ENCODE measurements around the gene RIOK1. TPM values are rescaled to one million over a fixed set of nuclear protein-coding genes. Genes with fewer than 3 reads are reported as not detected.

Gene RIOK1
- total and polyA plus RNA-seq, 2 of the 8 experiments (the other 6 are each of a cell fraction or from before 2014, with no cell fraction given) = 11.8 to 26.9 TPM

DNA sequence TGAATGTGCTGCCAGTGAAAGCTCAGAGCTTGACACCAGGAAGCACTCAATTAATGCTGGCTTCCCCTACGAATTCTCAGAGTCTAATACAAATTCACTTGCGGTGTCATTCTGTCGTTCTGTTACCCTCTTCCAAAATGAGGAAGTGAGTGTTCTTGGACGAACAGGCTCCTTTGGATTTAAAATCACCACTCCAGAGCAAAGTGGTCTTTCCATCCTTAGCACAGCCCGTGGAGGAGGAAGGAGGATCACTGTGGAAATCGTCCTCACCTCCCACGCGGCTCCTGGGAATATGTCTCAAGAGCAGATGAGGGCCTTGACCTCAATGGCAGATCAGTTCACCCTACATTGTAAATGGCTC, 41.7 kb downstream of the RIOK1 start:
- Histone ChIP-seq H3K18ac (ENCODE audit: extremely low read depth, low read length) (peak overlapping the region; percentile 43; the same call in 1 of the 2 replicates), H4K5ac (ENCODE audit: insufficient read length, low read depth, low read length) (no peak overlapping the region), H3K56ac (replicated peaks; ENCODE audit: insufficient read length, low read depth, low read length) (no peak overlapping the region), H3K27ac (ENCODE audit: low read depth, low read length) (no peak overlapping the region), H3K4me2 (ENCODE audit: insufficient read depth in 1 of 2, low read depth in 2 of 2, low read length in 2 of 2) (no peak overlapping the region), H2BK20ac (ENCODE audit: low read length) (0 out of 2 replicates have a peak overlapping the region, but pooled peaks have one; percentile 34), H2BK15ac (ENCODE audit: low read length) (no peak overlapping the region), H2AFZ (ENCODE audit: low read length) (peak overlapping the region; percentile 74; the same call in 1 of the 2 replicates), H4K8ac (ENCODE audit: extremely low read depth, insufficient read depth, low read length) (no peak overlapping the region; the same call in 1 of the 2 replicates), H3K4me3 (ENCODE audit: extremely low read depth in 1 of 4, insufficient read depth in 2 of 4, low read depth in 3 of 4, low read length in 4 of 4) (no peak overlapping the region), H3K14ac (ENCODE audit: insufficient read length) (no peak overlapping the region), H3K36me3 (ENCODE audit: control insufficient read depth in 2 of 4, insufficient read depth in 4 of 4, low read length in 3 of 4) (no peaks in the 10 kb centered on the region), H3K9ac (replicated peaks in 1 of 4; ENCODE audit: extremely low read depth in 1 of 4, low read depth in 3 of 4, low read length in 3 of 4) (no peak overlapping the region), H3K4ac (replicated peaks; ENCODE audit: insufficient read length, low read depth, low read length) (no peak overlapping the region), H2AK5ac (ENCODE audit: low read depth, low read length) (no peak overlapping the region), H3K23me2 (ENCODE audit: low read depth, low read length) (no peaks in the 10 kb centered on the region), H3K27me3 (replicated peaks in 1 of 4; ENCODE audit: control insufficient read depth in 3 of 4, extremely low read depth in 1 of 4, insufficient read depth in 3 of 4, low read length in 3 of 4) (no peaks in the 10 kb centered on the region), H3K79me1 (ENCODE audit: low read depth, low read length) (no peaks in the 10 kb centered on the region), H4K20me1 (replicated peaks in 1 of 2; ENCODE audit: control insufficient read depth in 1 of 2, insufficient read depth in 2 of 2, low read length in 2 of 2) (no peaks in the 10 kb centered on the region), H3K9me3 (ENCODE audit: insufficient read depth in 2 of 2, low read depth in 1 of 2, low read length in 1 of 2) (no peaks in the 10 kb centered on the region), H2BK12ac (ENCODE audit: low read depth, low read length) (peak overlapping the region; percentile 87), H4K91ac (replicated peaks; ENCODE audit: insufficient read length, low read length) (no peak overlapping the region), H2BK5ac (ENCODE audit: low read depth, low read length) (0 out of 2 replicates have a peak overlapping the region, but pooled peaks have one; percentile 44), H3K79me2 (ENCODE audit: control insufficient read depth in 1 of 2, insufficient read depth in 2 of 2, low read length in 2 of 2) (no peaks in the 10 kb centered on the region), H3K4me1 (replicated peaks in 1 of 4; ENCODE audit: control insufficient read depth in 3 of 4, insufficient read depth in 4 of 4, low read length in 3 of 4) (peaks cover 0 to 9% (median 2%) of the 10 kb centered on the region in 4 experiments; a peak in 2 of 7 replicates), H2BK120ac (replicated peaks; ENCODE audit: low read depth, low read length) (no peak overlapping the region), H3K23ac (ENCODE audit: insufficient read length) (no peak overlapping the region)
- POLR2A ChIA-PET (ENCODE audit: partially characterized antibody) = interaction anchor here (1.1 kb wide), 1 partner anchor 11 kb away, joined by 3 read pairs; no protein-coding TSS in a partner anchor
- WGBS, 2 experiments (ENCODE audit: extremely low coverage in 1 of 2, insufficient coverage in 1 of 2, insufficient read length in 1 of 2, insufficient replicate concordance in 2 of 2, low coverage in 1 of 2, low lambda C conversion rate in 2 of 2, missing lambda C conversion rate in 1 of 2) = 89% methylated on average over 8 of the region's 8 CpGs; no CpG with 5 or more reads in 1 of the 2 experiments
- FAIRE-seq = no peak
- CTCF ChIA-PET (ENCODE audit: partially characterized antibody) = interaction anchor here (2.1 kb wide), 1 partner anchor 184 kb away, joined by 6 read pairs; no protein-coding TSS in a partner anchor
- no peak for DNase-seq (ENCODE audit: low read depth in 1 of 2, low spot score in 2 of 2)
- TF ChIP-seq YY1 (IDR thresholded peaks at IDR 0.05; ENCODE audit: low read depth, low read length) = no peak
- TF ChIP-seq TAF1 (IDR thresholded peaks at IDR 0.05; ENCODE audit: low read depth, low read length) = no peak
- TF ChIP-seq BCL11A (IDR thresholded peaks at IDR 0.05; ENCODE audit: low read depth in 2 of 2, low read length in 2 of 2) = no peak
- TF ChIP-seq ZNF274 (IDR thresholded peaks at IDR 0.05; ENCODE audit: borderline replicate concordance, extremely low read depth, low read length) = no peak
- TF ChIP-seq RAD21 (IDR thresholded peaks at IDR 0.05 in 1 of 2, conservative IDR thresholded peaks at IDR 0.05 in 1 of 2; ENCODE audit: low read depth in 2 of 2, low read length in 2 of 2) = no peak
- TF ChIP-seq KDM5A (IDR thresholded peaks at IDR 0.05; ENCODE audit: low read length) = no peak
- TF ChIP-seq TEAD4 (IDR thresholded peaks at IDR 0.05; ENCODE audit: low read depth, low read length) = no peak
- no peak for TF ChIP-seq NRF1 (IDR thresholded peaks at IDR 0.05; ENCODE audit: low read depth, low read length)
- TF ChIP-seq CEBPB (IDR thresholded peaks at IDR 0.05; ENCODE audit: low read depth, low read length) = no peak
- TF ChIP-seq MAFK (IDR thresholded peaks at IDR 0.05; ENCODE audit: low read depth, low read length) = no peak
- TF ChIP-seq, protein P1, sequence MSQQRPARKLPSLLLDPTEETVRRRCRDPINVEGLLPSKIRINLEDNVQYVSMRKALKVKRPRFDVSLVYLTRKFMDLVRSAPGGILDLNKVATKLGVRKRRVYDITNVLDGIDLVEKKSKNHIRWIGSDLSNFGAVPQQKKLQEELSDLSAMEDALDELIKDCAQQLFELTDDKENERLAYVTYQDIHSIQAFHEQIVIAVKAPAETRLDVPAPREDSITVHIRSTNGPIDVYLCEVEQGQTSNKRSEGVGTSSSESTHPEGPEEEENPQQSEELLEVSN (IDR thresholded peaks at IDR 0.05) = no peak
- TF ChIP-seq GABPA (IDR thresholded peaks at IDR 0.05; ENCODE audit: borderline replicate concordance, insufficient read depth, low read length) = no peak
- TF ChIP-seq SIN3A (conservative IDR thresholded peaks at IDR 0.05 in 1 of 2, IDR thresholded peaks at IDR 0.05 in 1 of 2; ENCODE audit: low read depth in 1 of 2, low read length in 2 of 2) = no peak
- TF ChIP-seq POLR2AphosphoS5 (IDR thresholded peaks at IDR 0.05; ENCODE audit: low read depth, low read length) = no peak

All from H1 (cell line).